H9 (cell line): ENCODE measurements around the gene SLC18B1. TPM values are rescaled to one million over a fixed set of nuclear protein-coding genes. Genes with fewer than 3 reads are reported as not detected.

Experiments used
- DNase-seq: peaks from one replicate; pipeline ENCODE4 v3.0.0-alpha.2; 2017
- H2AFZ ChIP-seq: one replicate; pipeline ENCODE4 v1.6.1; 2013; ENCODE audit warnings: mild to moderate bottlenecking, low read length, control low read depth, moderate library complexity
- H2AK5ac ChIP-seq: 2 replicates; pipeline ENCODE4 v1.6.1; 2013; ENCODE audit warnings: low read length, control low read depth, mixed read lengths; ENCODE audit not compliant: insufficient read length
- H2BK120ac ChIP-seq: one replicate; pipeline ENCODE4 v1.6.1; 2013; ENCODE audit warnings: low read depth, mild to moderate bottlenecking, low read length, control low read depth, inconsistent platforms; ENCODE audit not compliant: poor library complexity, severe bottlenecking
- H2BK12ac ChIP-seq: 2 replicates; pipeline ENCODE4 v1.6.1; 2013; ENCODE audit warnings: low read length, control low read depth, mixed read lengths, low read depth; ENCODE audit not compliant: insufficient read length
- H2BK15ac ChIP-seq: 2 replicates; pipeline ENCODE4 v1.6.1; 2013; ENCODE audit warnings: low read depth, low read length, control low read depth
- H2BK20ac ChIP-seq: one replicate; pipeline ENCODE4 v1.6.1; 2013; ENCODE audit warnings: low read depth, mild to moderate bottlenecking, low read length, control low read depth, inconsistent platforms; ENCODE audit not compliant: poor library complexity, severe bottlenecking
- H2BK5ac ChIP-seq: 2 replicates; pipeline ENCODE4 v1.6.1; 2013; ENCODE audit warnings: low read length, control low read depth, mixed read lengths; ENCODE audit not compliant: insufficient read length
- H3K14ac ChIP-seq: 2 replicates; pipeline ENCODE4 v1.6.1; 2013; ENCODE audit warnings: low read length, control low read depth; ENCODE audit not compliant: insufficient read depth
- H3K18ac ChIP-seq: 2 replicates; pipeline ENCODE4 v1.6.1; 2013; ENCODE audit warnings: low read depth, mild to moderate bottlenecking, mixed read lengths, low read length, control low read depth; ENCODE audit not compliant: insufficient read length
- H3K23ac ChIP-seq: 2 replicates; pipeline ENCODE4 v1.6.1; 2013; ENCODE audit warnings: low read length, control low read depth, mixed read lengths, low read depth; ENCODE audit not compliant: insufficient read length
- H3K23me2 ChIP-seq: 2 replicates; pipeline ENCODE4 v1.6.1; 2013; ENCODE audit warnings: low read depth, mild to moderate bottlenecking, mixed read lengths, low read length, control low read depth; ENCODE audit not compliant: insufficient read length, poor library complexity, severe bottlenecking
- H3K27ac ChIP-seq: 2 replicates; pipeline ENCODE4 v1.5.1; 2013; ENCODE audit warnings: low read length, control low read depth, mixed read lengths, low read depth; ENCODE audit not compliant: insufficient read length
- H3K27me3 ChIP-seq: 2 replicates; pipeline ENCODE4 v1.6.1; 2013; ENCODE audit warnings: low read length, control low read depth, inconsistent platforms; ENCODE audit not compliant: insufficient read depth
- H3K4ac ChIP-seq: 2 replicates; pipeline ENCODE4 v1.6.1; 2013; ENCODE audit warnings: low read depth, mild to moderate bottlenecking, control low read depth, inconsistent platforms, low read length, moderate library complexity
- H3K4me1 ChIP-seq: 2 replicates; pipeline ENCODE4 v1.6.1; 2013; ENCODE audit warnings: low read length, control low read depth, inconsistent platforms; ENCODE audit not compliant: insufficient read depth
- H3K4me2 ChIP-seq: 2 replicates; pipeline ENCODE4 v1.6.1; 2013; ENCODE audit warnings: low read length, control low read depth, mixed read lengths; ENCODE audit not compliant: insufficient read length, insufficient read depth
- H3K56ac ChIP-seq: 2 replicates; pipeline ENCODE4 v1.6.1; 2013; ENCODE audit warnings: low read depth, mild to moderate bottlenecking, mixed read lengths, low read length, control low read depth; ENCODE audit not compliant: insufficient read length
- H3K79me1 ChIP-seq: 2 replicates; pipeline ENCODE4 v1.6.1; 2013; ENCODE audit warnings: low read depth, mild to moderate bottlenecking, moderate library complexity, low read length, control low read depth, inconsistent platforms; ENCODE audit not compliant: insufficient read depth, poor library complexity, severe bottlenecking
- H3K79me2 ChIP-seq: 2 replicates; pipeline ENCODE4 v1.6.1; 2013; ENCODE audit warnings: low read length, control low read depth, inconsistent platforms; ENCODE audit not compliant: insufficient read depth
- H3K9ac ChIP-seq: 2 replicates; pipeline ENCODE4 v1.6.1; 2013; ENCODE audit warnings: low read length, control low read depth, mixed read lengths; ENCODE audit not compliant: insufficient read length; ENCODE audit errors: extremely low read depth
- H3K9me3 ChIP-seq: one replicate; pipeline ENCODE4 v1.6.1; 2013; ENCODE audit warnings: low read depth, low read length, inconsistent platforms; ENCODE audit not compliant: control insufficient read depth
- H3T11ph ChIP-seq: one replicate; pipeline ENCODE4 v1.6.1; 2013; ENCODE audit warnings: mild to moderate bottlenecking, low read length, control low read depth, inconsistent platforms
- H4K20me1 ChIP-seq: one replicate; pipeline ENCODE4 v1.6.1; 2013; ENCODE audit not compliant: control insufficient read depth, insufficient read length, insufficient read depth
- H4K5ac ChIP-seq: 2 replicates; pipeline ENCODE4 v1.6.1; 2013; ENCODE audit warnings: low read depth, mild to moderate bottlenecking, mixed read lengths, low read length, control low read depth; ENCODE audit not compliant: insufficient read length
- H4K8ac ChIP-seq: replicated peaks from 2 replicates; pipeline ENCODE4 v1.6.1; 2013; ENCODE audit warnings: low read length, control low read depth, mixed read lengths, low read depth; ENCODE audit not compliant: insufficient read length
- H4K91ac ChIP-seq: 2 replicates; pipeline ENCODE4 v1.6.1; 2013; ENCODE audit warnings: low read depth, mild to moderate bottlenecking, moderate library complexity, mixed read lengths, low read length, control low read depth; ENCODE audit not compliant: insufficient read length
- H3K27ac Mint-ChIP-seq, 3 experiments: 2 replicates in 2 of 3; 3 replicates in 1 of 3; pipeline ENCODE4 v1.8.0; 2020 to 2021; ENCODE audit warnings: mixed read lengths in 3 of 3, mild to moderate bottlenecking in 1 of 3, moderate library complexity in 1 of 3
- H3K27me3 Mint-ChIP-seq: 2 replicates; pipeline ENCODE4 v1.8.0; 2021; ENCODE audit warnings: low read depth, mild to moderate bottlenecking, moderate library complexity, mixed read lengths
- H3K36me3 Mint-ChIP-seq, 3 experiments: 2 replicates in 2 of 3; 3 replicates in 1 of 3; pipeline ENCODE4 v1.8.0; 2020 to 2021; ENCODE audit warnings: low read depth in 3 of 3, mixed read lengths in 3 of 3; ENCODE audit not compliant: insufficient read depth in 1 of 3
- H3K4me1 Mint-ChIP-seq, 2 experiments: 2 replicates each; pipeline ENCODE4 v1.8.0; 2020; ENCODE audit warnings: mixed read lengths in 2 of 2
- H3K4me3 Mint-ChIP-seq, 2 experiments: 2 replicates in 1 of 2; 3 replicates in 1 of 2; pipeline ENCODE4 v1.8.0; 2020 to 2021; ENCODE audit warnings: mild to moderate bottlenecking in 2 of 2, mixed read lengths in 2 of 2, moderate library complexity in 1 of 2
- H3K9me3 Mint-ChIP-seq, 2 experiments: 2 replicates in 1 of 2; 3 replicates in 1 of 2; pipeline ENCODE4 v1.8.0; 2020; ENCODE audit warnings: mild to moderate bottlenecking in 2 of 2, mixed read lengths in 2 of 2, moderate library complexity in 1 of 2
- WGBS: extraction: QIAGEN DNeasy Blood & Tissue Kit; methylation state at CpG from one replicate; pipeline ENCODE4 v1.1.7; 2013; ENCODE audit warnings: missing lambda C conversion rate, low lambda C conversion rate, mixed read lengths; ENCODE audit not compliant: insufficient read length; ENCODE audit errors: extremely low coverage; 5-methylcytosine and 5-hydroxymethylcytosine counted together
- total RNA-seq: library from RNA; stranded (reverse); gene quantifications from 2 replicates; pipeline ENCODE4 v1.2.1, GENCODE V29; 2021
- TF ChIP-seq, protein P1 (sequence below): fragments of 200-600 bp; sonication (generic); conservative IDR thresholded peaks from 3 replicates; pipeline ENCODE4 v1.8.0; 2021; ENCODE audit warnings: antibody characterized with exemption, mild to moderate bottlenecking

SLC18B1 gene
- total RNA-seq, 1 experiment from 2014 or later = 19.8 TPM

DNA sequence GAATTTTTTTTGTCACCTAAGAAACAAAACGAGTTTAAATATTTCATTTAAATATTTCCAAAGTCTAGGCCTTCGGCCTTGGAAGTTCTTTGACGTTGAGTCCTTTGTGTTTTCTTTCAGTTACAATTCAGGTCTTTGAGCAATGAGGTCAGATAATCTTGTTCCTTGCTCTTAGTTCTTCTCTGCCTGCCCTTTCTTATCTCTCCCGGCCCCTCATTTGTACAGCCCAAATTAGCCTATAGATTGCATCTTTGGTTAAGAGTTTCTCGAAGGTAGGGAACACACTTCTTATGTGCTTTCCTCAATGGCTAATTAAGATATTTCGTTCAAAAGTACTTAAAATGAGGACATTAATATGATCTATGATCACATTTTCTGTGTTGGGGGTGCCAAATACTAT, 34.5 kb upstream of the SLC18B1 start:
- Histone ChIP-seq H4K8ac (no peak overlapping the region), H3K4me2 (no peak overlapping the region), H3K23ac (no peak overlapping the region), H2BK5ac (no peak overlapping the region), H3K9me3 (no peaks in the 10 kb centered on the region), H3K79me1 (no peaks in the 10 kb centered on the region), H3K23me2 (no peaks in the 10 kb centered on the region), H3K79me2 (no peaks in the 10 kb centered on the region; the same call in 1 of the 2 replicates), H2BK15ac (no peak overlapping the region), H4K20me1 (no peaks in the 10 kb centered on the region), H2BK120ac (no peak overlapping the region), H4K5ac (no peak overlapping the region), H3K14ac (no peak overlapping the region), H2BK20ac (no peak overlapping the region), H3K4me1 (no peaks in the 10 kb centered on the region), H3T11ph (no peak overlapping the region), H3K4ac (no peak overlapping the region), H3K27me3 (no peaks in the 10 kb centered on the region), H2BK12ac (no peak overlapping the region), H4K91ac (no peak overlapping the region), H3K27ac (no peak overlapping the region), H3K18ac (no peak overlapping the region), H2AK5ac (no peak overlapping the region), H3K9ac (no peak overlapping the region), H3K56ac (no peak overlapping the region), H2AFZ (no peak overlapping the region)
- no peaks in the 10 kb centered on the region for H3K4me1 Mint-ChIP-seq
- H3K36me3 Mint-ChIP-seq = no peaks in the 10 kb centered on the region; a peak in 1 of 7 replicates
- H3K9me3 Mint-ChIP-seq = peaks cover 0 to 2% of the 10 kb centered on the region in 2 experiments; a peak in 1 of 5 replicates
- TF ChIP-seq, protein P1, sequence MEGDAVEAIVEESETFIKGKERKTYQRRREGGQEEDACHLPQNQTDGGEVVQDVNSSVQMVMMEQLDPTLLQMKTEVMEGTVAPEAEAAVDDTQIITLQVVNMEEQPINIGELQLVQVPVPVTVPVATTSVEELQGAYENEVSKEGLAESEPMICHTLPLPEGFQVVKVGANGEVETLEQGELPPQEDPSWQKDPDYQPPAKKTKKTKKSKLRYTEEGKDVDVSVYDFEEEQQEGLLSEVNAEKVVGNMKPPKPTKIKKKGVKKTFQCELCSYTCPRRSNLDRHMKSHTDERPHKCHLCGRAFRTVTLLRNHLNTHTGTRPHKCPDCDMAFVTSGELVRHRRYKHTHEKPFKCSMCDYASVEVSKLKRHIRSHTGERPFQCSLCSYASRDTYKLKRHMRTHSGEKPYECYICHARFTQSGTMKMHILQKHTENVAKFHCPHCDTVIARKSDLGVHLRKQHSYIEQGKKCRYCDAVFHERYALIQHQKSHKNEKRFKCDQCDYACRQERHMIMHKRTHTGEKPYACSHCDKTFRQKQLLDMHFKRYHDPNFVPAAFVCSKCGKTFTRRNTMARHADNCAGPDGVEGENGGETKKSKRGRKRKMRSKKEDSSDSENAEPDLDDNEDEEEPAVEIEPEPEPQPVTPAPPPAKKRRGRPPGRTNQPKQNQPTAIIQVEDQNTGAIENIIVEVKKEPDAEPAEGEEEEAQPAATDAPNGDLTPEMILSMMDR = no peak
- H3K27ac Mint-ChIP-seq = no peak overlapping the region
- no peak overlapping the region for H3K4me3 Mint-ChIP-seq
- no peaks in the 10 kb centered on the region for H3K27me3 Mint-ChIP-seq
- DNase-seq = no peak
- no CpG with 5 or more reads among the region's 6 CpGs for WGBS
